Measurements from ENCODE around the gene NDUFS1. TPM values are rescaled to one million over a fixed set of nuclear protein-coding genes. Genes with fewer than 3 reads are reported as not detected.

NDUFS1 gene
- total and polyA plus RNA-seq, 9 of the 15 experiments (the other 6 are each of a cell fraction or from before 2014, with no cell fraction given): 75.0 to 130 (median 91.5) TPM

DNA sequence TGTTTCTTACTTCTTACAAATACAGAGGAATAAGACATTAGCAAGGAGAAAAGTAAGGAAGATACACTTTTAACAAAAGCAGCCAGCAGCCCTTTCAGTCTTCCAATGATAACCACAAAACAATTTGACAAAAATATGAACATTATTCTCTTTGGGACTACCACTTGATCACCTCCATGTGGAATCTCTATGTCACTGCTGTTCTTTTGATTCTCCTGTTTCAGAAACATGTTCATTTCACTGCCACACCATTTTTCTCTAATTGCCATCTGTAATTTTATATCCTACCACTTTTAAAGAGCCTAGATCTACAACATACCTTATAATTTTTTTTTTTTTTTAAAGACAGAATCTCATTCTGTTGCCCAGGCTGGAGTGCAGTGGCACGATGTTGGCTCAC, 84.1 kb downstream of the NDUFS1 start:
- peaks cover 82% of the 10 kb centered on the region for H3K79me2 ChIP-seq (ENCODE audit: control insufficient read depth, insufficient read depth, low read length)
- no peak overlapping the region for H3K4me3 ChIP-seq
- no peaks in the 10 kb centered on the region for H3K27me3 ChIP-seq (ENCODE audit: control insufficient read depth in 2 of 2, insufficient read depth in 2 of 2, low read length in 2 of 2)
- ChIA-PET CTCF (ENCODE audit: low intra/inter-chr PET ratio) (interaction anchor here (0.7 kb wide), 1 partner anchor 183 kb away, joined by 3 read pairs; no protein-coding TSS in a partner anchor), POLR2A (no interaction called here)
- no peaks in the 10 kb centered on the region for H3K9me1 ChIP-seq (ENCODE audit: control insufficient read depth, insufficient read depth, low read length)
- H4K20me1 ChIP-seq (replicated peaks; ENCODE audit: control insufficient read depth, insufficient read depth, low read length): no peaks in the 10 kb centered on the region
- BruUV-seq (replicated peaks): no TSS peak
- no peak overlapping the region for H3K27ac ChIP-seq (ENCODE audit: extremely low read depth, low read depth, low read length)
- DNase-seq (ENCODE audit: extremely low read depth in 1 of 4, low spot score in 3 of 4): no peak
- intact Hi-C loops (cut with micrococcal nuclease) (no loop called here), in situ Hi-C loops (cut with MboI) (no loop called here)
- 80% methylated on average over 1 of the region's 1 CpG for WGBS (ENCODE audit: insufficient coverage, low coverage, missing lambda C conversion rate)
- no peak overlapping the region for H2AFZ ChIP-seq (ENCODE audit: low read depth, low read length)
- H3K9ac ChIP-seq (ENCODE audit: insufficient read depth in 1 of 2, low read depth in 2 of 2, low read length in 2 of 2): no peak overlapping the region
- no peak overlapping the region for H3K4me2 ChIP-seq (ENCODE audit: insufficient read depth, low read length)
- TF ChIP-seq, protein P1, sequence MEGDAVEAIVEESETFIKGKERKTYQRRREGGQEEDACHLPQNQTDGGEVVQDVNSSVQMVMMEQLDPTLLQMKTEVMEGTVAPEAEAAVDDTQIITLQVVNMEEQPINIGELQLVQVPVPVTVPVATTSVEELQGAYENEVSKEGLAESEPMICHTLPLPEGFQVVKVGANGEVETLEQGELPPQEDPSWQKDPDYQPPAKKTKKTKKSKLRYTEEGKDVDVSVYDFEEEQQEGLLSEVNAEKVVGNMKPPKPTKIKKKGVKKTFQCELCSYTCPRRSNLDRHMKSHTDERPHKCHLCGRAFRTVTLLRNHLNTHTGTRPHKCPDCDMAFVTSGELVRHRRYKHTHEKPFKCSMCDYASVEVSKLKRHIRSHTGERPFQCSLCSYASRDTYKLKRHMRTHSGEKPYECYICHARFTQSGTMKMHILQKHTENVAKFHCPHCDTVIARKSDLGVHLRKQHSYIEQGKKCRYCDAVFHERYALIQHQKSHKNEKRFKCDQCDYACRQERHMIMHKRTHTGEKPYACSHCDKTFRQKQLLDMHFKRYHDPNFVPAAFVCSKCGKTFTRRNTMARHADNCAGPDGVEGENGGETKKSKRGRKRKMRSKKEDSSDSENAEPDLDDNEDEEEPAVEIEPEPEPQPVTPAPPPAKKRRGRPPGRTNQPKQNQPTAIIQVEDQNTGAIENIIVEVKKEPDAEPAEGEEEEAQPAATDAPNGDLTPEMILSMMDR (IDR thresholded peaks at IDR 0.05 in 2 of 3, conservative IDR thresholded peaks at IDR 0.05 in 1 of 3; ENCODE audit: insufficient read depth in 2 of 3, low read depth in 1 of 3, low read length in 3 of 3): peak in 1 of 3 experiments; percentile 19; a peak in 1 of 6 replicates
- TF ChIP-seq JUNB (CRISPR knock-in tag; conservative IDR thresholded peaks at IDR 0.05): no peak
- no peak for FAIRE-seq
- peaks cover 9 to 11% of the 10 kb centered on the region in 2 experiments; a peak in 4 of 5 replicates for H3K4me1 ChIP-seq (replicated peaks in 1 of 2; ENCODE audit: control insufficient read depth in 2 of 2, insufficient read depth in 2 of 2, low read length in 2 of 2)
- no peaks in the 10 kb centered on the region for H3K9me3 ChIP-seq (replicated peaks; ENCODE audit: control insufficient read depth, insufficient read depth, low read depth, low read length)
- H3K36me3 ChIP-seq (ENCODE audit: control insufficient read depth, insufficient read depth, low read length): no peaks in the 10 kb centered on the region
- ATAC-seq: peak; percentile 37; the same call in 2 of the 3 replicates

DNA sequence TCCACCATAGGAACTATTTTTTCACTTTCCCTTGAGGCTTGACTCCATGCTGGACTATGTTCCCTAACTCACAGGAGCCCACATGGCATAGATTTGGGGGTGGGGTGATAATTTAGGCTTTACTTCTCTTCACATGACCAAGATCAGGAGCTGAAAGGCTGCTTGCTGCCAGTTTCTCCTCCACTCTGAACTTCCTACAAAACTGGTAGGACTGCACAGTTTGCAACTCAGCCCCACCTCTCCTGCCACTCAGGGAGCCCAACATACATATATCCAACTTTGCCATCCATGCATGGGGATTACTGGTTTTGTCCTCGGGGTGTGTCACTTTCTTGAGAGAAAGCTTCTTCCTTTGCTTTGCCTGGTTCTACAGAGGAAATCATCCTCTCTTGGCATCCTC, 87.4 kb downstream of the NDUFS1 start:
- Histone ChIP-seq H3K4me2 (ENCODE audit: insufficient read depth, low read length) (no peak overlapping the region), H3K9me1 (ENCODE audit: control insufficient read depth, insufficient read depth, low read length) (no peaks in the 10 kb centered on the region), H3K36me3 (ENCODE audit: control insufficient read depth, insufficient read depth, low read length) (no peaks in the 10 kb centered on the region), H3K9me3 (replicated peaks; ENCODE audit: control insufficient read depth, insufficient read depth, low read depth, low read length) (no peaks in the 10 kb centered on the region), H3K27ac (ENCODE audit: extremely low read depth, low read depth, low read length) (peak overlapping the region; percentile 47; the same call in 1 of the 3 replicates), H2AFZ (ENCODE audit: low read depth, low read length) (no peak overlapping the region), H3K4me1 (replicated peaks in 1 of 2; ENCODE audit: control insufficient read depth in 2 of 2, insufficient read depth in 2 of 2, low read length in 2 of 2) (peaks cover 19% of the 10 kb centered on the region in 2 experiments; a peak in 4 of 5 replicates), H3K27me3 (ENCODE audit: control insufficient read depth in 2 of 2, insufficient read depth in 2 of 2, low read length in 2 of 2) (no peaks in the 10 kb centered on the region), H3K4me3 (no peak overlapping the region), H4K20me1 (replicated peaks; ENCODE audit: control insufficient read depth, insufficient read depth, low read length) (no peaks in the 10 kb centered on the region), H3K79me2 (ENCODE audit: control insufficient read depth, insufficient read depth, low read length) (peaks cover 83% of the 10 kb centered on the region), H3K9ac (ENCODE audit: insufficient read depth in 1 of 2, low read depth in 2 of 2, low read length in 2 of 2) (peak overlapping the region in 1 of 2 experiments; percentile 52; a peak in 1 of 4 replicates)
- FAIRE-seq (no peak), DNase-seq (ENCODE audit: extremely low read depth in 1 of 4, low spot score in 3 of 4) (no peak), ATAC-seq (no peak)
- WGBS (ENCODE audit: insufficient coverage, low coverage, missing lambda C conversion rate): 57% methylated on average over 1 of the region's 1 CpG
- no TSS peak for BruUV-seq (replicated peaks)
- ChIA-PET CTCF (ENCODE audit: low intra/inter-chr PET ratio) (no interaction called here), POLR2A (interaction anchor here (0.8 to 3.0 kb wide), 4 partner anchors 8 to 15 kb away, joined by 4 to 9 read pairs (median 6); no protein-coding TSS in a partner anchor)
- intact Hi-C loops (cut with micrococcal nuclease): no loop called here
- in situ Hi-C loops (cut with MboI): no loop called here
- TF ChIP-seq, protein P2, sequence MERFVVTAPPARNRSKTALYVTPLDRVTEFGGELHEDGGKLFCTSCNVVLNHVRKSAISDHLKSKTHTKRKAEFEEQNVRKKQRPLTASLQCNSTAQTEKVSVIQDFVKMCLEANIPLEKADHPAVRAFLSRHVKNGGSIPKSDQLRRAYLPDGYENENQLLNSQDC (CRISPR knock-in tag; IDR thresholded peaks at IDR 0.05): no peak
- TF ChIP-seq, protein P3, sequence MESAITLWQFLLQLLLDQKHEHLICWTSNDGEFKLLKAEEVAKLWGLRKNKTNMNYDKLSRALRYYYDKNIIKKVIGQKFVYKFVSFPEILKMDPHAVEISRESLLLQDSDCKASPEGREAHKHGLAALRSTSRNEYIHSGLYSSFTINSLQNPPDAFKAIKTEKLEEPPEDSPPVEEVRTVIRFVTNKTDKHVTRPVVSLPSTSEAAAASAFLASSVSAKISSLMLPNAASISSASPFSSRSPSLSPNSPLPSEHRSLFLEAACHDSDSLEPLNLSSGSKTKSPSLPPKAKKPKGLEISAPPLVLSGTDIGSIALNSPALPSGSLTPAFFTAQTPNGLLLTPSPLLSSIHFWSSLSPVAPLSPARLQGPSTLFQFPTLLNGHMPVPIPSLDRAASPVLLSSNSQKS (CRISPR knock-in tag; IDR thresholded peaks at IDR 0.05): no peak
- no peak for TF ChIP-seq ZNF316 (IDR thresholded peaks at IDR 0.05)
- TF ChIP-seq ZNF384 (IDR thresholded peaks at IDR 0.05; ENCODE audit: low read depth, low read length): no peak
- no peak for TF ChIP-seq PYGO2 (tag; IDR thresholded peaks at IDR 0.05)
- TF ChIP-seq FUS (optimal IDR thresholded peaks at IDR 0.05; ENCODE audit: low read depth, low read length): no peak
- TF ChIP-seq, protein P4, sequence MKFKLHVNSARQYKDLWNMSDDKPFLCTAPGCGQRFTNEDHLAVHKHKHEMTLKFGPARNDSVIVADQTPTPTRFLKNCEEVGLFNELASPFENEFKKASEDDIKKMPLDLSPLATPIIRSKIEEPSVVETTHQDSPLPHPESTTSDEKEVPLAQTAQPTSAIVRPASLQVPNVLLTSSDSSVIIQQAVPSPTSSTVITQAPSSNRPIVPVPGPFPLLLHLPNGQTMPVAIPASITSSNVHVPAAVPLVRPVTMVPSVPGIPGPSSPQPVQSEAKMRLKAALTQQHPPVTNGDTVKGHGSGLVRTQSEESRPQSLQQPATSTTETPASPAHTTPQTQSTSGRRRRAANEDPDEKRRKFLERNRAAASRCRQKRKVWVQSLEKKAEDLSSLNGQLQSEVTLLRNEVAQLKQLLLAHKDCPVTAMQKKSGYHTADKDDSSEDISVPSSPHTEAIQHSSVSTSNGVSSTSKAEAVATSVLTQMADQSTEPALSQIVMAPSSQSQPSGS (CRISPR knock-in tag; IDR thresholded peaks at IDR 0.05): no peak
- TF ChIP-seq NFATC3 (IDR thresholded peaks at IDR 0.05): no peak
- TF ChIP-seq BRD9 (IDR thresholded peaks at IDR 0.05; ENCODE audit: low read depth, partially characterized antibody): no peak
- TF ChIP-seq BDP1 (IDR thresholded peaks at IDR 0.05; ENCODE audit: insufficient read depth, insufficient read length): no peak

Measured in K562 (cell line).